EL (cell line): ENCODE data around the gene KCNQ2.

Experiments
- DNase-seq: peaks from one replicate; pipeline ENCODE4 v3.0.0-alpha.2; 2016

The KCNQ2 gene

DNA sequence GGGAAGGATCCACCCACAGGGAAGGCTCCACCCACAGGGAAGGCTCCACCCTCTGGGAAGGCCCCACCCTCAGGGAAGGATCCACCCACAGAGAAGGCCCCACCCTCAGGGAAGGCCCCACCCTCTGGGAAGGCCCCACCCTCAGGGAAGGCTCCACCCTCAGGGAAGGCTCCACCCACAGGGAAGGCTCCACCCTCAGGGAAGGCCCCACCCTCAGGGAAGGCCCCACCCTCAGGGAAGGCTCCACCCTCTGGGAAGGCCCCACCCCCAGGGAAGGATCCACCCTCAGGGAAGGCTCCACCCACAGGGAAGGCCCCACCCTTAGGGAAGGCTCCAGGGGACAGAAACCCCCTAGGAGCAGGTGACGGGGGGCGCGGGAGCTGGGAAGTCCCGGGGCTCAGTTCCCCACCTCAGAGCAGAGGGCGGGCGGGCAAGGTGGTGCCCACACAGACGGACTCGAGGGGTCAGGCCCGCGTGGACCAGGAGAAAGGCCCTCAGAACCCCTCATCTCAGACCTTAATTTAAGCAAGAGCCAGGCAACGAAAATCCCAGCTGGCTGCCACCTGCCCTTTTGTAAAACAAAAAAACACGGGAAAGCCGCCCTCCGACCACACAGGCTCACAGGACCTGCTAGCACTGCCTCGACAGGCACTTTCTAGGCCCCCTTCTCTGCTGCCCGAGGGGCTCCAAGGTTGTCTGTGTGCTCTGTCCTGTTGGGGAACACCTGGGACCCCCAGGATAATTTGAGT is 39.7 kb downstream of the KCNQ2 start:
- peak; percentile 11 for DNase-seq

GRCh38 chr20:63431944-63432343 is 40.5 kb downstream of the KCNQ2 start:
- no peak for DNase-seq

GRCh38 chr20:63430891-63431290 is 41.6 kb downstream of the KCNQ2 start:
- DNase-seq, result no peak

DNA sequence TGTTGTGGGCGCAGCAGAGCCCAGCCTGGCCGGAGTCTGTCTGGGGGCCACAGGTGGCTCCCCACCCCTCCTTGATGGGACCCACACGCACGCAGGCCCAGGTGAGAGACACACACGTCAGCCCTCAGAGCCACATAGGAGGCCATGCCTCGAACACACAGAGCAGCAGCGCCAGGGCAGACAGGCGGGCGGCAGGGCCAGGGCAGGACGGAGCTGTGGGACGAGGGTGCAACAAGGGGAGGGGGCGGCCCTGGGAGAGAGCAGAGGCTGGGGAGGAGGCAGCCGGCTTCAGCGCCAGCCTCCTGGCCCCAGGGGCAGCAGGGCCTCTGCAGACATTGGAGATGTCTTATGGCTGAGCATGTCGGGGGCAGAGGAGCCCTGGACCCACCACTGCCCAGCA is 42.5 kb downstream of the KCNQ2 start:
- DNase-seq, result no peak

DNA sequence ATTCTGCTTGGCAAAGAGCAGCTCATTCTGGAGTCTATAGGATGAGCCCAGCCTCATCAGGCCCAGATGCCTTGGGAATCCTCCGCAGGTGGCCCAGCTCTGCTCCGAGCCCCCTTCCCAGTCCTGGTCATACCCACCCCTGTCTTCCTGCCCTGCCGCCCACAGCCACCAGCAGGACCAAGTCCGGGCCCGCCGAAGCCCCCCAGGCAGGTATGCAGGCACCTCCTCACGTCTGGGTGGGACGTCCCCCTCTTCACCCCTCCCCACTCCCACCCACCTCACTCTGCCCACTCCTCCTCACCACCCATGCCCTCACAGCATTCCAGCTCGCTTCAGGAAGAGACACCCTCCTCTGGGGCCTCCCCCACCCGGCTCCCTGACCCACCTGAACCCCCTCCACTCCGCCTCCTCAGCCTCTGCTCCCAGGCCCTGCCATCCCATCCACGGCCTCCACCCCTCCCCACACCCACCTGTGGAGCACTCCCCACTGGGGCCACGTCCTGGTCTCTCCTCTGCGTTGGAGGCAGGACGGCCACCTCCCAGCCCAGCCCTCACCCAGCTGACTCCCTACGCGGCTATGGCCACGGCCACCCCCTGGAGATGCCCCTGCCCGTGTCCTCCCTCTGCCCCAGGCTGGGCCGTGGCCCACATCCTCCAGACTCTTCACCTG is 43.4 kb downstream of the KCNQ2 start:
- no peak for DNase-seq

DNA sequence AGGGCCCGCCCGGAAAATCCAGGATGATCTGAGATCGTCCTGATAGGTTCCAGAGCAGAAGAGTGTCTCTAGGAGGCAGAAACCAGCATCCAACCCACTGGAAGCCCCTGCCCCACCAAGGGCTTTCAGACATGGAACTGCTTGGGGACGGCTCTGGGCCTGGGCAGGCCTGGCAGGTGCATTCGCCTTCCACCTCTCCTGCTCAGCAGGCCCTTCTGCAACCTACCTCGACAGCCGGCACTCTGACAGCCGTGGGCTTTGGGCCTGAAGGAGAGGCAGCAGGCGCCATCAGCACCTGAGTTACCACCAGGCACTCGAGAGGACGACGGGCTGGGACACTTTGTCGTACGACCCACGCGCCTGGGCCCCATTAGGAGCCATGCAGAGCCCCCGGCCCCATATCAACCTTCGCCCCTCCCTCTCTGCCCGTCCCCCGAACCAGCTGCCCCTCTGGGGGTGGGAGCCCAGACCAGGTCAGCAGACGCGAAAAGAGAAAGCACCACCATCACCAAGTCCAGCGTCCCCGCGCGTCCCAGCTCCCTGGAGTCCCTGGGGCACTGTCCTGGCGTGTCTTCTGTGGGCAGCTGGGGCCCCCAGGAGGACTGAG is 44.6 kb downstream of the KCNQ2 start:
- no peak for DNase-seq

- DNase-seq, result no peak
These were observed 45.2 kb downstream of the KCNQ2 start for GRCh38 chr20:63427206-63427605.

- no peak for DNase-seq
These were observed 46.5 kb downstream of the KCNQ2 start for GRCh38 chr20:63425846-63426485.

DNA sequence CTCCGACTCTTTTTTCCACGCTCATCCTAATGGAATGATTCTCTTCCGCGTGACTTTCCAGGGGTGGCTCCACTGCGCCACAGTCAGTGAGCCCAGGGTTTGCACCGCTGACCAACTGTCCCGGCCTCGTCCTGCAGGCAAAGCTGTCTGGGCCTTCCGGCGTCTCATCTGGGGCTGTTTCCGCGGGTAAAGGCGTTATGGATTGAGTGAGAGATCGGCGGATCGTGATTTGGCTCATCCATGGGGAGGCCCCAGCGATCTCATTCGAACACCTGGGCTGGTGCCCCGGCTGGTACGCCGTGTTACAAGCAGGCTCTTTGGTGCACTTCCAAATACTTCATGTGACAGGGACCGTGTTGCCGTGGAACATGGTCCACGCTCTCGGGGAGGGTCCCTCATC is 47.8 kb downstream of the KCNQ2 start:
- no peak for DNase-seq

DNA sequence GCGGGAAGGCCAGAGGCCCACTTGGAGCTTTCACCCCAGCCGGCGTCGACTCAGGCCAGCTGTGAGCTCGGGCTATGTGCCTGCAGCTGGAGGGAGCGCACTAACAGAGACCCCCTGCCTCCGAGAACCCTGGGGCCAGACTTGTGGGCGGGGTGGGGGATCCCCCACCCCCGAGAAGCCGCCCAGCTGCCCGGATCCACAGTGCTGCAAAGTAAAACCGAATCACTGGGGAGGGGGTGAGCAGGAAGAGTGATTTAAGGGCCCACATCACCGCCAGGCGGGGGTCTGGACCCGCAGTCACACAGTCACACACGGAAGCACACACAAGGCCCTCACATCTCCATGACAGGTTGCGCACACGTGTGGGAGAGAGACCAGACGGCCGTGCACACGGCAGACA is 48.7 kb downstream of the KCNQ2 start:
- no peak for DNase-seq

DNA sequence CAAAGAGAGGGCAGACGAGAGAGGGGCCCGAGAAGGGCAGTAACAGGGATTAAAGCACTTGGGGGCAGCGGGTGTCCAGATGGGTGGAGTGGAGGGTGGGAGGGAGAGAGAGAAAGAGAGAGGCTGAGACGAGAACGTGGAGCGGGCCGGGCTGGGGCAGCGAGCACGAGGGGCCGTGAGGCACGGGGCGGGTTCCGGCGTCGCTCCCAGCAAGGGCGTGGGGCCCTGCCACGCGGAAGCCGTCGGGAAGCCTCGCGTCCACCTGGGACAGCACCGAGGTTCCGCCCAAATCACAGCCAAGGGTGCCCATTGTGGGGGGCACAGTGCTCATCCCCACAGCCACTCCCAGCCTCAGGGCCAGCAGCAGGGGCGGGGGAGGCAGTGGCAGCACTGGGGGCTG is 49.8 kb downstream of the KCNQ2 start:
- DNase-seq, result no peak

- DNase-seq, result no peak
These were observed 50.5 kb downstream of the KCNQ2 start for GRCh38 chr20:63421913-63422312.

- DNase-seq, result no peak
These were observed 51.3 kb downstream of the KCNQ2 start for GRCh38 chr20:63421094-63421692.

GRCh38 chr20:63420359-63421093 is 51.9 kb downstream of the KCNQ2 start:
- no peak for DNase-seq

GRCh38 chr20:63419299-63419698 is 53.2 kb downstream of the KCNQ2 start:
- DNase-seq, result no peak

DNA sequence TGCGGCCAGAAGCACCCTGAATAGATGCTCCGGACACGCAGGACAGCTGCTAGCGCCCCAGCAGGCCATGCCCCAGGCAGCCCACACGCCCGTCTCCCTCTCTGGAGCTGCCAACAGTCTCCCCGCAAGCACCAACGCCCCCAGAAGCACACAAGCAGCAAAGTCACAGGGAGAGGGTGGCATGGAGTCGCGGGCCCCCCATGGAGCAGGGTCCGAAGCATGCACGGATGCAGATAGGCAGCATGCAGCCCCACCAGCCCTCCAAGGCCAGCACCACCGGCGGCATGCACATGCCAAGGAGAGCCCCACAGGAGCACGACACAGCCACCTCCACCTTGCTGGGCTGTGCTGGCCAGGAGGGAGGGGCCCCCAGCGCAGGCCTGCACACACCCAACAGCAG is 53.8 kb downstream of the KCNQ2 start:
- DNase-seq, result no peak

GRCh38 chr20:63417738-63418120 is 54.7 kb downstream of the KCNQ2 start:
- DNase-seq, result no peak

GRCh38 chr20:63417097-63417737 is 55.2 kb downstream of the KCNQ2 start:
- no peak for DNase-seq

DNA sequence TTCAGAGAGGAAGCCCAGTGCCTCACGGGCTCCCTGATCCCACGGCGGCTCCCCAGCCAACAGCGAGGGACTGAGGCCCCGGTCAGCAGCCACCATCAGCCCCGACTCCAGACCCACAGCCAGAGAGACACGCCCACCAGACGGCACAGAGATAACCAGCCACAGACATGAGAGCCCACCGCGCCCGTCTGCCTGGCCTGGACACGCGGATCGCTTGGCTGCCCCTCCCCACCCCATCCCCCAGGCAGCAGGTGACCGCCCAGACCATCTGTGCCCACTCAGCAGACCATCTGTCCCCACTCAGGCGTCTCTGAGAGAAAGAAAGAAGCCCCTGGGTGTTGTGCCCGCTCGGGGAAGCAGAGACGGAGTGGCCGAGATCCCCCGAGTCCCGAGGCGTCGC is 55.8 kb downstream of the KCNQ2 start:
- no peak for DNase-seq

DNA sequence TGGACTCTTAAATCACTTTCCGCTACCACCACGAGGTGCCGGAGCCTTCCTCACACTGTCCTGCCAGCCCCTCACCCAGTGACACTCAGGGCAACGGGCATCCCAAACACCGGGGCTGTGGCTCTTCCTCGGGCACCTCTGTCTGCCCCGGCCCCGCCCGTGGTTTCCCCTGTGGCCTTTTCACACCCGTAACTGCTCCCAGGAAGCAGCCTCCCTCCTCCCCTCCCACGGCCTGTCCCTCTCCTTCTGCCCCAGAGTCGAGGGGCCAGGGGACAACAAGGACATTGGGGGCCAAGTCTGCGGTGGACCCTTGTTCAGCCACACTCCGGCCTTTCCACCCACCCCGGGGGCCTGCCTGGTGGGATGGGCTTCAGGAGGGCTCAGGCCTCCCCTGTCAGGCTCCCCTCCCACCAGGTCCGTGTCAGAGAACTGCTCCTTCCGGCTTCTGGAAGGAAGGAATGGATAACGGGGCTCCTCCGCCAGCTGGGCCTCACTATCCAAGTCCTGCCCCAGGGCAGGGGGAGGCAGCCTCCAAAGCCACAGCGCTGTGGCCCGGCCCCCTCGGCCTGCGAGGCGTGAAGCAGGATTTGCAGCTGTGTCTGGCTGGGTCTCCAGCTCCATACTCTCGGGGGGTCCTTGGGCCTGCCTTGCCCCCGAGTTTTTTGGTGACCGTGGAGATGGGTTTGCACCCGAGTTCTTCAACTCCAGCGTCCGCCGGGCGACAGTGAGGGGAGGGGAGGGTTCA is 56.6 kb downstream of the KCNQ2 start:
- DNase-seq, result no peak

DNA sequence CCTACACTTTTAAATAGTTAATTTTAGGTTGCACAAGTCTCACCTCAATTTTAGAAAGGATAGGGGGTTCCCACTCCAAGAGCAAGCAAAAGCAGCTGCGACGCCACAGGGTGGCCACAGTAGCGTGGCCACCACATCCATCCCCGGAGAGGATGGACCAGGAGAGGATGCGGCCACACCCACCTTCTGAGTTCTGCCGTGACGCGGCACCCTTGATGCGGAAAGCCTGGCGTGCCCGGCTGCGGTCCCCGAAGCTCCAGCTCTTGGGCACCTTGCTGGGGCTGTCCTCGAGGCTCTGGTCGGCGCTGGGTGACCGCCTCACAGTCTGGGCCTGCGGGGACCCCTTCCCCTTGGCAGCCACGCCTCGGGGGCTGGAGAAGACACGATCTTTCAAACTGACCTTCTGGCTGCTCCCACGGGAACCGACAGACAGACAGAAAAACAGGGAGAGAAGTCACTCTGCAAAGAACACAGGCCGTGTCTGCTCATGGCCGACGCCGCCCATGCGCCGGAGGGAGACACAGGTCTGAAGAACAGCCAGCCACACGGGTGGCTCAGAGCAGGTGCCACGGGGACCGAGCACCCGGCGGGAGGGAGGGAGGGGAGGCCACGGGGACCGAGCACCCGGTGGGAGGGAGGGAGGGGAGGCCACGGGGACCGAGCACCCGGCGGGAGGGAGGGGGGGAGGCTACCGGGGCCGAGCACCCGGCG is 57.6 kb downstream of the KCNQ2 start:
- DNase-seq, result no peak
